DMS79 treated with DMSO at 0.1 percent for 48 hours (cell line): Measurements from ENCODE around the gene PKP3.
"Not testable (repeated sequence)": the region's sequence is repeated elsewhere in the genome, so short reads cannot be mapped to it uniquely, and the experiment has no call there.

Experiments used
- DNase-seq: peaks from one replicate; lab custom pipeline; 2025; lab: John Stamatoyannopoulos, UW

PKP3 gene

DNA sequence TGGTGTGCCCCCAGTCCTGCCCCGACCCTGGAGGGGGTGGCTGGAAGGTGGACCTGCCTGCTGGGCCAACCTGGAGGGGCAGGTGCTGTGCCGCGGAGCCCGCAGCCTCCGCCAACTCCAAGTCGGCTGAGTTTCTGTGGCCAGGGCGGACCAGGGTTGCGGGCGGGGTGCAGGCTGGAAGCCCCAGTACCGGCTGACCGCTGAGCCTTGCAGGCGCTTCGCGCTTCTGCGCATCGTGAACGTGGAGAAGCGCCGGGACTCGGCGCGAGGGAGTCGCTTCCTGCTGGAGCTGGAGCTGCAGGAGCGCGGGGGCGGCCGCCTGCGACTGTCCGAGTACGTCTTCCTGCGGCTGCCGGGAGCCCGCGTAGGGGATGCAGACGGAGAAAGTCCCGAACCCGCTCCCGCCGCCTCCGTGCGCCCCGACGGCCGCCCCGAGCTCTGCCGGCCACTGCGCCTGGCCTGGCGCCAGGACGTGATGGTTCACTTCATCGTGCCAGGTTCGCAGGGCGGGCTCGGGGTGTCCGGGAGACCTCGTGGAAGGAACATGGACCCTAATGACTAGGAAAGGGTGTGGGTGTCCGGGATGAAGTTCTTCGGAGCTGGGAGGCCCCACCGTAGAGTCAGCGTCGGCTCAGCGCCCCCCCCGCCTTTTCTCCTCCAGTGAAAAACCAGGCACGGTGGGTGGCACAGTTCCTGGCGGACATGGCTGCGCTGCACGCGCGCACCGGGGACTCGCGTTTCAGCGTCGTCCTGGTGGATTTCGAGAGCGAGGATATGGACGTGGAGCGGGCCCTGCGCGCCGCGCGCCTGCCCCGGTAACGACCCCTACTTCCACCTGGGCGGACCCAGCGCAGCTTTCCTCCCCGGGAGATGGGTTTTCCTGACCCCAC is 14.6 kb upstream of the PKP3 start:
- no peak for DNase-seq

DNA sequence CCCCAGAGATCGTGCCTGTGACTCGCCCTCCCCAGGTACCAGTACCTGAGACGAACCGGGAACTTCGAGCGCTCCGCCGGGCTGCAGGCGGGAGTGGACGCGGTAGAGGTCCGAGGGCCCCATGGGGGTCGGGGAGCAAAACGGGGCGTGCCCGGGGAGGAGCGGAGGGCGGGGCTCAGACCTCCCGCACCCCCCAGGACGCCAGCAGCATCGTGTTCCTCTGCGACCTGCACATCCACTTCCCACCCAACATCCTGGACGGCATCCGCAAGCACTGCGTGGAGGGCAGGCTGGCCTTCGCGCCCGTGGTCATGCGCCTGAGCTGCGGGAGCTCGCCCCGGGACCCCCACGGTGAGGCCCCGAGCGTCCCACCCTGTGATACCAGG is 13.9 kb upstream of the PKP3 start:
- no peak for DNase-seq

DNA sequence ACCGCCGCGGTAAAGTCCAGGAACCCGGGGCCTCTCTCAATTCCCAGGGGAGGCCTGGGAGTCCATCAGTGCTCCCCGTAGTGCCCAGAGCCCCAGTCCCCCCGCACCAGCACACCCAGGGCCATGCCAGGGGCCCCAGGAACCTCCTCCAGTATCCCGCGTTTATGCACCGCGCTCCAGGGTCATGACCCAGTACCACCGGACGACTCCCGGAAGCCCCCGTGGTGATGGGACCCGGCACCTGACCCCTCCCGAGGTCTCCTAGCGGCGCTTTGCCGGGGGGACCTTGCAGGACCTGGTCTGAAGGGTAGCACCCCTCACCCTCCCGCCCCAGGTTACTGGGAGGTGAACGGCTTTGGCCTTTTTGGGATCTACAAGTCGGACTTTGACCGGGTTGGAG is 13.5 kb upstream of the PKP3 start:
- DNase-seq, result no peak

DNA sequence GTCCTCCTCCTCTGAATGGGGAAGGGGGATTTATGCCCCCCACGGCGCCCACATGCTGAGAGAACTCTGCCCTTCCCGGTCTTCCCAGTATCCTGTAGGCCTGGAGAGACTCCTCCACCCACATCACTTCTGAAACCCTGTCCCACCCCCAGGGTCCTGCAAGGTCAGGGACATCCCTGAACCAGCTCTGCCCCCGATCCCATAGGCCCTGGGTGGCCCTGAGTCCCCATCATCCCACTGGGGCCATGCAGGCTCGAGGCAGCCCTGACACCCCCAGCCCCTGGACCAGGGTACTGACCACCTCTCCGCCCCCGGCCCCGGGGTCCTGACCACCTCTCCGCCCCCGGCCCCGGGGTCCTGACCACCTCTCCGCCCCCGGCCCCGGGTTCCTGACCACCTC is 13.0 kb upstream of the PKP3 start:
- no peak for DNase-seq

DNA sequence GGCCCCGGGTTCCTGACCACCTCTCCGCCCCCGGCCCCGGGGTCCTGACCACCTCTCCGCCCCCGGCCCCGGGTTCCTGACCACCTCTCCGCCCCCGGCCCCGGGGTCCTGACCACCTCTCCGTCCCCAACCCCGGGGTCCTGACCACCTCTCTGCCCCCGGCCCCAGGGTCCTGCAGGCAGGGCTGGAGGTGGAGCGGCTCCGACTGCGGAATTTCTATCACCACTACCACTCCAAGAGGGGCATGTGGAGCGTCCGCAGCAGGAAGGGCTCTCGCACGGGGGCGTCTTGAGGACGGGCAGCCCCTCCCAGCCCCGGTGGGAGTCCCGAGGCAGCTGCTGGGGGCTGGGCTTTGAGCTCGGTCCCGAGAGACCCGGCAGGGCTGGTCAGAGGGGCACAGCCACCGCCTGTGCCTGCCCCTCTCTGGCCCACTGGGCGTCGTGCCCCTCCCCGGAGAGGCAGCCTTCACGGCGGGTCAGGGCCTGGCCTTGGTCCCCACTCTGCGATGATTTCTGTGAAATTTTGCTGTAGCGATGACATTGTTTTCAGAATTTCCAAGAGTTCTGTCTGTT is 12.4 kb upstream of the PKP3 start:
- no peak for DNase-seq

DNA sequence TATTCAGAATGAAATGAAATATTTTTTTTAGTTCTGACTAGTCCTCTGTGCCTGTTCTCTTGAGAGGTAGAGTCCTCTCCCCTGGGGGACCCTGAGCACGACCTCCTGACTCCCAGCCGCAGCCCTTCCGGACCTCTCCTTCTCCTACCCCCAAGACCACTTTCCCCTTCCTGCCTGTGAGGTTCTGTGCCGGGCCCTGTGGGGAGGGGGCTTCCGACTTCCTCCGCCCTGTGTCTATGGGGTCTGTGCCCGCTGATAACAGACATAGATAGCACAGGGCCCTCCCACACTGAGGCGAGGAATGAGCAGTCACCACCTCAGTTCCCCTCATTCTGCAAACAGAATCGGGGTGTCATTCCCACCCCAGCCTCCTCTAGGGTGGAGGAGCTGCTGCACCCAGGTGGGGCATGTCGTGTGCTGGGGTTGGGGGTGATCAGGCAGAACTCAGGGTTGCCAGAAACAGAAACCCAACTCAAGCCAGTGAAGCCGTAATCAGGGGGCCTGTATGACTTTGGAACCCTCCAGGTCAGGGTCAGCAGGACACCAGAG is 11.9 kb upstream of the PKP3 start:
- no peak for DNase-seq

DNA sequence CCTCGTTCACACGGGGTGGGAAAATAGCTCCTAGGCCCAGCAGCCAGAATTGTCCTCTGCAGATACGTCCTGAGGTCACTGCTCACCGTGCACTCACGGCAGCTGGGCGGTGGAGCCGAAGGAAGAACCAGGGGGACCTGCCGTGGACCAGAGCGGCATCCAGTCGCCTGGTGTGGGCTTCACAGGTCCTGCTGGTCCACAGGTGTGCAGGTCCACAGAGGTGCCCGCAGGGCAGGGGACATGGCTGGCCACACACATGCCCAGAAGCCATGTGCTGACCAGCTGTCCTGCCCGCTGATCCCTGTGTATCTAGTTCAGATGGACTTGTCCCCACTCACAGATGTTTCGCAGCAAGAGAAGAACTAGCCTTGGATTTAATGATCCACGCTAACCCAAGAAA is 10.6 kb upstream of the PKP3 start:
- no peak for DNase-seq

DNA sequence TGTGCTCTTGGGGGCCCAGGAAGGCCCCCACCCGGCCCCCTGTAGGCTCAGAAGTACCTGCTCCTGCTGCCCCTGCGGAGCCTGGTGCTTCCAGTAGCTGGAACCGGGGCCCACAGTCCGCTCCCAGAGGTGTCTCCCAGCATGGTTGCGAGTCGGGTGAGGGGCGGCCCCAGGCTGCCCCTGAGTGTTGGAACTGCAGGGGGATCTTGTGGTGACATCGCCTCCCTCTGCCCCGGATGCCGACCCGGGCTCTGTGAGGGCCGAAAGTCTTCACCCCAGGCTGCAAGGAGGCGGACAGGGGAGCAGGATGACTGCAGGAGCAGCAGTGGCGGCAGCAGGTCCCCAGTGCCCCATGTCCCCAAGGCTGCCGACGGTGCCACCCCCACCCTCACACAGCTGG is 9.5 kb upstream of the PKP3 start:
- DNase-seq, result no peak

DNA sequence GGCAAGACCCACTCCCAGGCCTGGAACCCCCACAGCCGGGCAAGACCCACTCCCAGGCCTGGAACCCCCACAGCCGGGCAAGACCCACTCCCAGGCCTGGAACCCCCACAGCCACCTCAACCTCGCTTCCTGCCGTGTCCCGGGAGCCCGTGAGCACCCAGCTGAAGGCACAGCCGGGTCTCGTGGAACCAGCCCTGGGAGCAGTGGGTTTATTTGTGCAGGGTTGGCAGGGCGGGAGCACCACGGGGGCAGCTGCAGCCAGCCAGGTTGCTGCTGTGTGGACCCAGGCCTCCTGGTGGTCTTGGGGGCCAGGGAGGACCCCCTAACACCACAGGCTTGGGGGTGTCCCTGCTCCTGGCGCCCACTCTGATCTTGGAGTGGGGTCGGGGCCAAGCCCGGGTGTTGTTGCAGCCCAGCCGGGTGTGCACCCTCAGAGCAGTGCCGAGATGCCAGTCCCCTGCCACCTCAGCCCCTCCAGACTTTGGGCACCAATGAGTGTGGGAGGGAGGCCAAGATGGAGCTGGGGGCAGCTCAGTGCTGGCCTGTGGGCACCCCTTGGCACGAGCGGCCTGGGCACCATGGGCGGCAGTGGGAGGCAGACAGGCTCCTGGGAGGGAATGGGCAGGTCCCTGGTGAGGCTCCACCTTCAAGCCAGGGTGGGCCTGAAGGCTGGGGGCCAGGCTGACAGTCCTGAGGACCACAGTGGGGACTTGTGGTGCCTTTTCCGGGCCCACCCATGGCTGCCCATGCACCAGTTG is 8.2 kb upstream of the PKP3 start:
- DNase-seq, result no peak

DNA sequence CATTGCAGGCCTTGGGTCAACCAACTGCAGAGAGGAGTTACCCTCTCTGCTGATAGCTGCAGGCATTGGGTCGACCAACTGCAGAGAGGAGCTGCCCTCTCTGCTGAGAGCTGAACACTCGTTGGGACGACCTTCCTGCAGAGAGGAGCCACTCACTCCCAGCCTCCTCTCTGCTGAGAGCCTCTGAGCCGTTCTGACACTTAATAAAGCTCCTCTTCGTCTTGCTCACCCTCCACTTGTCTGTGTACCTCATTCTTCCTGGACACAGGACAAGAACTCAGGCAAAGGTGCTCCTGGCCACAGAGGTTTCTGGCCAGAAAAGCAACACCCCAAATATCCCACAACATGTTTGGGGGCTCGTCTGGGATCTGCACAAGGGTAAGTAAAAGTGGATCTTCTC is 7.5 kb upstream of the PKP3 start:
- DNase-seq, result no peak

DNA sequence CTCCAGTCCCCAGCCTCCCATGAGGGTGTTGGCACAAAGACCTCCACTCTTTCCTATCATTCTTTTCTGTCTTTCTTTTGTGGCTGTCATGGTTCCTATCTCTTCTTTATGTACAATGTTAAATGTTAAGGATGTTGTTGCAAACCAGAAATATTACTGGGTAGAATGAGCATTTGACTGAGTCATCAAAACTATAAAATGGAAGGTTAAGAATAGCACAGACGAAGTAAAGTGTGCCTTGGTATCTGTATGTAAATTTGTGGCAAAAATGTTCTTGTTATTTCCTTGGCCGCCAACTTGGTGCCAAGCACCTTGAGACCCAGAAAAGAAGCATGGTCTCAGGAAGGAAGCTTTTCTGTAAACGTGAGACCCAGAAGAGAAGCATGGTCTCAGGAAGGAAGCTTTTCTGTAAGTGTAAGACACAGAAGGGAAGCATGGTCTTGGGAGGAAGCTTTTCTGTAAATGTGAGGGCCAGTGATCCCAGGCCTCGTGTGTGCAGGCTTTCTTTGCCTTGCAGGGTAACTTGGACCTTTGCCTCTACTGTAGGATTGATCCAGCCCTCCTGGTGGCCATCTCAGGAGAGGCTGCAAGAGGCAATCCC is 6.7 kb upstream of the PKP3 start:
- no peak for DNase-seq

DNA sequence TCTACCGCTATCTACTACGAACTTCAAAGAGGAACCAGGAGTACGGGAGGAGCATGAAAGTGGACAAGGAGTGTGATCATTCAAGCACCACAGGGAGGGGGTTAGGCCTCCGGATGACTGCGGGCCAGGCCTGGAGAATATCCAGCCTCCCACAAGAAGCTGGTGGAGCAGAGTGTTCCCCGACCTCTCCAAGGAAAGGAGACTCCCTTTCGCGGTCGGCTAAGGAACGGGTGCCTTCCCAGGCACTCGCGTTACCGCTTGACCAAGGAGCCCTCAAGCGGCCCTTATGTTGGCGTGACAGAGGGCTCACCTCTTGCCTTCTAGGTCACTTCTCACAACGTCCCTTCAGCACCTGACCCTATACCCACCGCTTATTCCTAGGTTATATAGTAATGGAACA is 4.6 kb upstream of the PKP3 start:
- DNase-seq, result not testable (repeated sequence)

DNA sequence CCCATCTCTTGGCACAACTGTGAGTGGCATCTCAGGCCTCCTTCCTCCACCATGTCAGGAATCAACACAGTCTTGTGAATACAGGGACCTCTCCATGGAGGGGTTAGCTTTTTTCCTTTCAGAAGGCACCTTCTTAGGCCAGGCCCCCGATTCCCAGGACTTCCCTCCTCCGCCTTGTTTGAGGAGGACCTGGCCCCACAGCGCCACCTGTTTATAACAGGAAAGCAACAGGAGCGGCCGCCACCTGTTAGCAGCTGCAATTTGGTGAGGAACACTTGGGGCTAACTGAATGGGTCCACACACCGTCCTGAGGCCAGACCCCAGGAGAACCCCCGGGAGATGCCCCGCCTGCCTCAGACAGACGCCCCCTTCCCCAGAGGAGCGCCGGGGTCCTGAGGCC is 3.8 kb upstream of the PKP3 start:
- no peak for DNase-seq

DNA sequence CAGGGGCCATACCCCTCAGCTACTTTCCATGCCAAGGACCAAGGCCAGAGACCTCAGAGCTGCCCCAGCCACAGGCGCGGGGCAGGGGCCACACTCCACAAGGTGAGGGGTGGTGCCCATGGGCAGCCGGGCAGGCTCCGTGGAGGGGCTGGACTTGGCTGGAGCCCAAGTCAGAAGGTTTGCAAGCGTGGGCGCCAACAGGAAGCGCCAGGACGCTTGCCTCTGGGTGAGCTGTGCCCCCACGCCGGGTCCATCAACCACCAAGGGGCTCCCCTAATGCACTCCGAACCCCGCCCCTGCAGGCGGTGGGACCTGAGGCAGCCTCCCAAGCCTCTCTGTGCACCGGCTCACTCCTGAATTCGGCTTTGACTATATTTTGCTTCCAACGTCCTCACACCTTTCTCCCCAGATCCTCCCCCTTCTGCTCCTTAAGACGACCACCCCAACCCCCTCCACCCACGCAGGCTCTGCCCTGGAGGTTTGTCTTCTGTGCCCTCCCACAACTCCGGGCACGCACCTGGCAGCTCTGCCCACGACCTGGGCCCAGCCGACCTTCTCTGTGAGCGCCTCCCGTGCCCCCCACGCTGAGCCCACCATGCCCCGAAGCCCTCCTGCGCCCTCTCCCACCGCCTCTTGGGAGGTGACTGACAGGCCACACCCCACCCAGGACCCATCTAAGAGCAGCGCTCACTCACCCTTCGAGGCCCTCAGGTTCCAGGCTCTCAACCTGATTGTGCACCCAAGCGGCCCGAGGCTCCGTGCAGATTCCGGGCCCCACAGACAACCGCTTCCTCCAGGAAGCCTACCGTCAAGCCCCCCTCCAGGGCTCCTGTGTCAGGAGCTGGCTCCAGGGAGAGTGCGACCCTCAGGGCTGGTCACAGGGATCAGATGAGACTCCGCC is 2.6 kb upstream of the PKP3 start:
- no peak for DNase-seq

DNA sequence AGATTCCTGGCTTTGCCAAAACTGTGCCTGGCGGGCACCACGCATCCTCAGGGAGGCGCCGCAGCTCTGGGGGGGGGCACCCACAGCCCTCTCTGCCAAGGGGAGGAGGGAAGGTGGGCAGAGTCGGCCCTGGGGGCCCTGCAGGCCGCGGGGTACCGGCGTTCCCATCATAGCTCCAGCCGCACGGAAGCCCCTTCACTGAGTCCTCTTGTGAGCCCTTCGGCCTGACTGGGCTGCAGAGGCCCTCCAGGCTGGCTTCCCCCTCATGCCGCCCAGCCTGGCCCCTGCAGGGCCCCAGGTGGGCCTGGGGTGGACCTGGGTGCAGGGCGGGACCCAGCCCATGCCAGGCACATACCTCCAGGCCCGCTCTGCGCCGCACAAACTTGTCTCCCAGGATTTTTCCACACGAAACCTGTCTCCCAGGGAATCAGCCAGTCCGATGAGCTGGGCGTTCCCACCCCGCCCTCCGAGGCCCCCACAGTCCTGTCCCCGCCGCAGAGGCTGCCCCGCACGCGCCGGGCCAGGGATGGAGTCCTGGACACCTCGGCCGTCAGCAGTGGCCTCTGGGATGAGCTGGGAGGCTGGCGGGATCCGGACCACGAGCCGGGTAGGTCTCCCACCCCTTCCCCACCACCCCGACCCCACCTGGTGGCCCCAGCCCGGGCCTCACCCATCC is 1.8 kb upstream of the PKP3 start:
- no peak for DNase-seq

DNA sequence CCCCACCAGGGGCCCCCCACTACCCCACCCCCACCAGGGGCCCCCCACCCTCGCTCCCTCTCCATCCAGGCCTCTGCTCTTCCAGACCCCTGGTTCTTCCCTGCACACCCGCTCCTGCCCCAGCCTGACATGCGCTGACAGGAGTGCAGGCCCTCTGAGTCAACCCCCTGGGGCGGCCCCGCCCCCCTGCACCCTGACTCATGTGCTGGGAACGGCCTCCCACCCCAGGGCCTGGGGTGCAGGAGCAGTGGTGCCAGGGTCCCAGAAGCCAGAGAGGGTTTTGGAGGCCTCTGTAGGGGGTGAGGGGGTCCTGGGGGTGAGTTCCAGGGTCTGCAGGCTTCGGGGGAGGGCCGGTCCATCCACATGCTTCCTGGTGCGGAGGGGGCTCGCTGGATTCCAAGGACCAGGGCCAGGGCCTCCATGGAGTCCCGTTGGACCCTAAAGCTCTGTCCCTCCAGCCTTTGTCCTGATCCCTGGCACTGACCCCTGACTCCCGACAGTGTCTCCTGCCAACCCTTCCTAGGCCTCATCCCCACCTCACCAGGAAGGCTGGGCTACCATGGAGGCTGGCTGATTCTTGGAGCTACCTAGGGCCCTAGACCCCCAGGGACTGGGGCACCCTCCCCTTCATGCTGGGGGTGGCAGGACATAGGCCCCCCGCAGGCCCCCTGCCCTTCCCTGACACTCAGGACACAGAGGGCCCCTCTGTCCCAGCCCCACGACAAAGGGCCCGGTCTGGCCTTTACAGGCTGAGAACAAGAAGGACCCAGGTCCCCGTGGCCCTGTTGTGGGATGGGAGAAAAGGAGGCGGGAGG is 583 bp upstream of the PKP3 start:
- no peak for DNase-seq

DNA sequence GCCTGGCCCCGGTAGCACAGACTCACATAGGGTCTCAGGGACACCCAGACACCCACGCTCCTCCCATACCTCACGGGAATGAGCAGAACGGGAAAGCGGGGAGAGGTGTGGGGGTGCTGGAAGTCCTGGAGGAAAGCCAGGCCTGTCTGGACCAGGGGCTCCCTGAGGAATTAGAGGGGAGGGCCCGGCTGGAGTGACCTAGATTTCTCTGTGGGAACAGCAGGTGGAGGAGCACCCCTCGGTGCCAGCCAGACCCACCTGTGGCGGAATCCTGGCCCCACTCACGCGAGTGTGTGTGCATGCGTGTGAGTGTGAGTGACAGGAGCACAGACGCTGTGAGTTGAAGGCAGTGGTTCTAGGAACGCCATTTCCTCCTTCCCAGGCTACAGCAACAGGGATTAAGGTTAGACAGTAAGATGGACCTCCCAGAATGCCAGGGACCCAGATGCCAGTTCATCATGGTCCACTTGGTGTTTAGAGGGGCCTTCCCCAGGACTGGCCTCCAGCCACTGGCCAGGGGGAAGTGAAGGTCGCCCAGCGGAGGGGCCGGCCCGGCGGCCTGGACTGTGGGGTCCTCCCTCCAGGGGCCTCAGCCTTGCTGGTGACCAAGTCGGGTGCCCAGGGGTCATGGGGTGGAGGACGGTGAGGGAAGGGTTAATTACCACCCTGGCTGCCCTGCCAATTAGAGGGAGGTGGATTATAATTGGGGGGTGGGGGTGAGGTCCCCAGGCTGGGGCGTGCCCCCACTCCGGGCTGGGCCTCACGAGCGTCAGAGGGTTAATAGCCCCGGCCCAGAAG is 1.0 kb downstream of the PKP3 start:
- DNase-seq, result no peak

DNA sequence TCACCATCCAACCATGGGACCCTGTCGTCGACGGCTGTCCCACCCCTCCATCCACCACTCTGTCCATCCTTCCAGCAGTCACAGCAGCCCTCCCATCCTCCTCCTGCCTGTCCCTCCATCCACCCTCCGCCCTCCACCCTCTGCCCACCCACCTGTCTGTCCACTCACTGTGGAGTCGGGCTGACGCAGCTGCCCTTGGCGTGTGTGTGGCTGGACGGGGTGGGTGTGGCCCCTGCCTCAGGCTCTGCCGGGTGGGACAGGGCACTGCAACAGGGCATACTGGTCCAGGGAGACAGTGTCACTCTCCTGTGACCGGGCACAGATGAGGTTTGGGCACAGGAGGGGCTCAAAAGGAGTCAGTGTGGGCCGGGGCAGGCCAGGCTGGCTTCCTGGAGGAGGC is 1.9 kb downstream of the PKP3 start:
- no peak for DNase-seq

DNA sequence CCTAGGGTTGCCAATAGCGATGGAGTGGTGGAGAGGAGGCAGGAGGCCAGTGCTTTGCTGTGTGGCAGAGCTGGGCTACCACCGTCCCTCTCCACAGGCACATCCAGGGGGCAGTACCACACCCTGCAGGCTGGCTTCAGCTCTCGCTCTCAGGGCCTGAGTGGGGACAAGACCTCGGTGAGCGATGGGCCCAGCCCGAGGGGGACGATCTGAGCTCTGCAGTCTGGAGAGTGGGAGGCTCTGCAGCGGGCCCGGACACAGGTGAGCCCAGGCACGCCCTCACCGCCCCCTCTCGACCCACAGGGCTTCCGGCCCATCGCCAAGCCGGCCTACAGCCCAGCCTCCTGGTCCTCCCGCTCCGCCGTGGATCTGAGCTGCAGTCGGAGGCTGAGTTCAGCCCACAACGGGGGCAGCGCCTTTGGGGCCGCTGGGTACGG is 2.5 kb downstream of the PKP3 start:
- DNase-seq, result no peak
